Fibroblast of skin of back (primary cell): Measurements from ENCODE around the gene GATB.
"Not testable (repeated sequence)": the region's sequence is repeated elsewhere in the genome, so short reads cannot be mapped to it uniquely, and the experiment has no call there.

Experiments used
- DNase-seq: peaks from one replicate; pipeline ENCODE4 v3.0.0-alpha.2; 2013

Gene GATB

DNA sequence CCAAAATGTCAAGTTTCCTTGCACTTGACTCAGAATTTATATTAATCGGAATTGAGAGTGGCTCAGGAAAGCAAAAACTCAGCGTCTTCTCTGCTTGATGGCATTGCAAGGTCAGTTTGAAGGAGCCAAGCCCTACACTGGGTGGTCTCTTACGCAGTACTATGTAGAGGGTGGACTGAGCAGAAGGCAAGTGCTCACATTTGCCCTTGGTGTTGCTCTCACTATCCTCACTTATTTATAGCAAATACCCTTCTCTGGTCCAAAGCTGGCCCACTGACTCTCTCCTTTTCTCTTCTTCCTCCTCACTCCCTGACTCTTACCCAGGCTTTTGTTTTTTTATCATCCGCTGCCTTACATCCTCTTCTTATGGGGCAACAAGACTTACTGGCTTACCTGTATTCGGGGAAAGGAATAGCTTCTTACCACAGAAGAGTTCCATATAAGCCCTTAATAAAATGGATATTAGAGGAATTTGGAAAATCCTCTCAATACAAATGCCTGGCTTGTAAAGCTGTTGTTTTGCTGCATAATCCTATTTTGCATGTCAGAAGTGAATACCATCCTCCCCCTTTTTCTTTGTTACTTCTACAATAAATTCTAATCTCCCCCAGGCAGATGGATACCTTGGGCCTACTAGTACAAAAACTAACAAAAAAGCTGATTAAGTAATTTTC is 24.8 kb upstream of the GATB start:
- no peak for DNase-seq

DNA sequence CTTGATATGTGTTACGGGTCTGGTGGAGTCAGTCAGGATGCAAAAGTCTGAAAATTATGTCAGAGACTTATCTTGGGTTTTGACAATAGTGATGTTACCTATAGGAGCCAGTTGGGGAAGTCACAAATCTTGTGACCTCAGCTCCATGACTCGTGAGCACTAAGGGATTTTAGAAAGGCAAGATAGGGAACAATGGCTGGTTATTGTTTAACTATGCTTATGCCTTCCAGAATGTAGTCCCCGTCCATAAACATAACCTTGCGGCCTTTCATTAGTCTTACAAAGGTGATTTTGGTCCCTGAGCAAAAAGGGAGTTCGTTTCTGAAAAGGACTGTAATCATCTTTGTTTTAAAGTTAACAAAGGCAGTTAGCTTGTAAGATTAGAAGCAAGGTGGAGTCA is 23.9 kb upstream of the GATB start:
- DNase-seq: no peak

DNA sequence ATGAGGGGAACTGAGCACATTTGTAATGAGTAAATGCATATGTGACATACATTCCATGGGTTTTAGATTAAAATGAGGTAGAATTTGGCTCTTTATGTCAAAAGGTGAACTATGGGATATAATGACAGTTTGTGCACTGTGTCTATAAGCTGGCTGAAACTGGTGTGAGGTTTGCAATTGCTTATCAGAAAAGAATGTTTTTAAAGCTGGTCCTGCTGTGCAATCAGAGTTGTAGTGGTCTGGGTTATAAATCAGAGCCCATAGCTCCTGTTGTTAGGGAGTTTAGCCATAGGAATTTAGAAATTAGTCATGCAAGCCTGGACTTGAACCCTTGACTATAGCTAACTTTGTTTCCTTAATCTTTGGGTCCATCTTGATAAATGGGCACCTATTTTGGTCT is 23.1 kb upstream of the GATB start:
- no peak for DNase-seq

DNA sequence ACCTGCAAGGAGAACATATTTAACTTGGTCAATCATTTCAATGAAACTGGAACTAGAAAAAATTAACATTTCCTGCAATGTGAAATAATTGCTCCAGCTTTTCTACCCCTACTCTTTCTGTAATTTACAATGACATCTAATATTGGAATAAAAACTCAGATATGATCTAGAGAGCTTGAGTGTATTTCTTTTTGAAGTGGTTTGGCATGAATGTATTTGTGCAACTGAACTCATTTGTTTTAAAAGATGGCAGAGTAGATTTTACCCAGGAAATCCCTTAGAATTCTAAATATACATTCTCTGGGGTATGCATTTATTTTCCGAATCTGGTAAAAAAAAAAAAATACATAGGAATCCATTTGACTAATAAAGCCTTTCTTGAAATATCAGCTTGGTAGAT is 21.5 kb upstream of the GATB start:
- no peak for DNase-seq

DNA sequence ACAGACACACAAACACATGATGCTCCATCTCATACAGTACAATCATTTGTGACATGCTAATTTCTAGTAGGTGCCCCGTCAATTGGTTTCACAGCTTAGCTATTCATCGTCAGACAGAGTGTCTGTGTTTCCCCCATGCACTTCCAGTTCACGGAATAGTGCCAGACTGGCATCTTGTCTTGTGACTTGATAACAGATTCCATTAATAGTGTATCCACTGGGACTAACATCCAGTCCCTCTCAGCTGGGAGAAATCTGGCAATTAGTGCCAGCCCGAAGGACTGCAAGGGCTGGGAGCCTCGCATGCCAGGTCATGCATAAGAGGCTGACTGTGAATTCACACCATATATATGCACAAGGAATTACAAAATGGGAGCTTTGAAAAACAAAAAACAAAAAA is 20.2 kb upstream of the GATB start:
- no peak for DNase-seq

DNA sequence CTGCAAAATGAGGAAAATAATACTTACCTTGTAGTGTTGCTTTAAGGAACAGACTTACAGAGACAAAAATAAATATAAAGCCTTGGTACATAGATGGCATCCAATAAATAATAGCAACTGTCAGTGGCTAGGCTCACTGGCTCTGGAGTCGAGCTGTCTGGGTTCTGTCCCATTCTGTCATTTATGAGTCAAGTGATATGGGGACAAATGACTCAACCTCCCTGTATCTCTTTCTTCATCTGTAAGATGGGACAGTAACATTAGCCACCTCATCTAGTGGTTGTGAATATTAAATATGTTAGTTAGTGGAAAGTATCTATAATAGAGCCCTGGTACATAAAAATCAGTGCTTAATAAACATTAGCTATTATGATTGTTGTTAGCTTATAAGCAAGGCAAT is 16.7 kb upstream of the GATB start:
- DNase-seq: no peak

DNA sequence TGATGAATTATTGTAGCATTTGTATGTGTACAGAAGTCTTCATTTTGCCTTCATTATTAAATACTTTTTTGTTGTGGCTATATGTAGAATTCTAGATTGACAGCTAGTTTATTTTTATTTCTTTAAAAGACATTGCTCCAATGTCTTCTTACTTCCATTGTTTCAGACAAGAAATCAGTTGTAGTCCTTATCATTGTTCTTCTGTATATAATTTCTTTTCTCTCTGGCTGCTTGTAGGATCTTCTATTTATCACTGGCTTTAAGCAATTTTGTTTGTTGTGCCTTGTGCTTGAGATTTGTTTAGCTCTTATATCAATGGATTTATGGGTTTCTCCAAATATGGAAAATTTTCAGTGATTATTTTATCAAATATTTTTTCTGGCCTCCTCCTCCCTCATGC is 13.5 kb upstream of the GATB start:
- DNase-seq: no peak

DNA sequence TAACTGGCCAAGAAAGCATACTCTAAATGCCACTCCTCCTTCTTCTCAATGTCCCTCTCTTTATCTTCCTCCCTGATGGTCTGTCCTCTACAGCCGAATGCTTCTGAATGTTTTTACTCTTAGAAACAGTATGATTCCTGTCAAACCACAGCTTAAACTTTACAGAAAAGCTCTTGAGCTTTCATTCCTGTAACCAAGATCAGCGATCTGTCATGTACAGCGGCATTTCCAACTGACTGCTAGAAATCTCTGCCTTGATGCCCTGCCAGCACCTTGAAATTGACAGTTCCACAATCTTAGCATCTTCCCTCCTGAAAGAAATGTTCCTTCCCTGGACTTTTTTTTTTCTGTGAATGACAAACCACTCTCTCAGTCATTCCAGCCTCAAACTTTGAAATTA is 11.5 kb upstream of the GATB start:
- DNase-seq: no peak

DNA sequence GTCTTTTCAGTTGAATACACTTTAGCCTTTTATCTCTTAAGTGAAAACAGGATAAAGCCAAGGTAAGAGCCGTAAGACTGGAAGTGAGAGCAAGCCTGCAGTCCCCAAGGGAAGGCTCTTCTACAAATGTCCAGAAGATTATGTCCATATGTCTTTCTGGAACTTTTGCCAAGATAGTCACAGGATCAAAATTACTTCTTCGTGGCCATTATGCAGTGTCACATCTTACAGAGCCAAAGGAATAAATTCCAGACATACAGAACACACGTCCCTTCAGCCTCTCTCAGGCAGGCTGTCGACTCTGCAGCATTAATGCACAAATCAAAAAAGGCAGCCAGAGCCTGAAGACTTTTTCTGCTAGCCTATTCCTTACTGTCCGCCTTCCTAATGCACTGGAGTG is 10.9 kb upstream of the GATB start:
- no peak for DNase-seq

DNA sequence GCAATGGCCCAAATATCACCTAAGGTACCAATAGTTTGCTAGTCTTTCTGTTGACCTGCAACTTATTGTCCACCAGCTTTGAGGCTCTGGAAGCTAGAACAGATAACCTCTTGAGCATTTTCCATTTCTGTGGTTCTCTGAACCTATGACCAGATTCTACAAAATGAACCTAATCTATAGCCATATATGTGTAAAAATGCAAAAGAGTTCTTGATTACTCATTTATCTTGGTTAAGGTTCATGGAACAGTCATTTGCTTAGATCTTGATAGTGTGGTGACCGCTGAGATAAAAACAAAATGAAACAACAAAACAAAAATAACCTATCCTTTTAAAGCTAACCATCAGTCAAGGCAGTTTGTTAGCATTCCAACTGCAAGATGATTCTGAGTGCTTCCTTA is 9.3 kb upstream of the GATB start:
- no peak for DNase-seq

DNA sequence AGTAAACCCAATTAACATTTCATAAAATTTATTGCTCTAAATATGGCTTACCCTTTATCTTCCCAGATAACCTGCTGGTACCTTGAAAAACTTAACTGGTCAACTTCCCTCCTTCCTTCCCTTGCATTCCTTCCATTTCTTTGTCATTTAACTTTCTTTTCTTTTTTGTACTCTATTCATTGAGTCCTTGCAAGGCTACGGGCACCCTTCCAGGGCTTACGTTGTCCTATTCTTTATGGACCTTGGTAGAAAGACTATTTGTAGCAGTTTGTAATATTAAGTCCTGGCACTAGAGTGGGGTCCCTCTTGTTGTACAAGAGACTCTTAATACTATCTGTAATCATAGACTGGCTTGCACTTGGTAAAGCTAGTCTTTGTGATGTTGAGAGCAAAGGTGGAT is 8.0 kb upstream of the GATB start:
- no peak for DNase-seq

DNA sequence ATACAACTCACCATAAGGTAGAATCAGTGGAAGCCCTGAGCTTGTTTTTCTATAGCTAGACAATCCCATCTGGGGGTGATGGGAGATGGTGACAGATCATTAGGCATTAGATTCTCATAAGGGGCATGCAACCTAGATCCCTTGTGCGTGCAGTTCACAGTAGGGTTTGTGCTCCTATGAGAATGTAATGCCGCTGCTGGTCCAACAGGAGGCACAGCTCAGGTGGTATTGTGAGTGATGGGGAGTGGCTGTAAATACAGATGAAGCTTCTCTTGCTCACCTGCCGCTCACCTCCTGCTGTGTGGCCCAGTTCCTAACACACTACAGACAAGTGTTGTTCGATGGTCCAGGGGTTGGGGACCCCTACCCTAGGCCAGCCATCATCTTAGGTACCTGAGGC is 5.9 kb upstream of the GATB start:
- DNase-seq: no peak

DNA sequence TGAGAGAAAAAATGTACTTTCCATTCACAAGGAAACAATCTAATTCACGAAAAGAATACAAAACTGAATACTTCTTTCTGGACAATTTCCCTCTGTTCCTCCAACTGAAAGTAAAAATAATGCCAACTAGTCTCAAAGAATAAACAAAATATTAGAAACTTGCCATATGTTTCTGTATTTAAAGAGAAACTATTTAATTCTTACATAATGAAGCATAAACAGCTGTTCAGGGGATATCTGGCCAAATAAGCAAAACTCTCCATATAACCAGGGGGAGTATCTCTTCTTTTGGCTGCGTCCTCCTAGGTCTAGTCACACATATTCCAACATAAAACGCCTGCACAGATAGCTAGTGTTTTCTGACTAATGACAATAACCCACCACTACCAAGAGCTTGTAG is 805 bp downstream of the GATB start:
- DNase-seq: no peak

DNA sequence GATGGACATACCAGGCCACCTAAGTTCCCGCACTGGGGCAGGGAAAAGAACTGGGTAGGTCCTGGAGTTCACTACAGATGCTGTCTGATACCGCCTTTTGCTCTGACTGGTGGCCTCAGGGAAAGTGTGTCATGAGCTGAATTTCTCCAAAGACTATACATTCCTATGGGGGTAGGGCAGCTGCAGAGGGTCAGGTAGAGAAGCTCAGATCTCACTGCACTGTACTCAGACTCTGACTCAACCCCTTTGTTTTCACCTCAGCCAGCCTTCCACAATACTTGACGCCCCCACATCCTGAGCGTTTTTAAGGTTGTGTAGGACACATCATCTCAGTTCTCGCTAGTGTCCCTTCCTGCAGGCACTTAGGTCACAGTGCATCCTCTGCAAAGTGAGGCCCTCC is 7.8 kb downstream of the GATB start:
- DNase-seq: no peak

DNA sequence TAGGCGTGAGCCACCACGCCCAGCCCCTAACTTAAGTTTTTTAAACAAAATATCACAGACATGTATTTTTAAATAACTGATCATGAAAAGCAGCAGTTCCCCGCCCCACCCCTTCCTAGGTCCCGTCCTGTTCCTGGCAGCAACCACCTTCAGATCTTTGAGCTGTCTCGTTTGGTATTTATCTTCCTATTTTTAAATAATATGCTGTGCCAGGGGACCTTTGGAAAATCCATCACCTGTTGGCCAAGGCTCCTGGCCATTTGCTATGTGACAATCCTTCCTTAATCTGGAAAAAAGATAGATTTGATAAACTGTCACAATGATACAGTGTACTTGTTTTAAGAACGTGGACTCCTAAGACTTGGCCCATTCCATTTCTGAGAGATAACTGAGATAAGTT is 10.7 kb downstream of the GATB start:
- no peak for DNase-seq

DNA sequence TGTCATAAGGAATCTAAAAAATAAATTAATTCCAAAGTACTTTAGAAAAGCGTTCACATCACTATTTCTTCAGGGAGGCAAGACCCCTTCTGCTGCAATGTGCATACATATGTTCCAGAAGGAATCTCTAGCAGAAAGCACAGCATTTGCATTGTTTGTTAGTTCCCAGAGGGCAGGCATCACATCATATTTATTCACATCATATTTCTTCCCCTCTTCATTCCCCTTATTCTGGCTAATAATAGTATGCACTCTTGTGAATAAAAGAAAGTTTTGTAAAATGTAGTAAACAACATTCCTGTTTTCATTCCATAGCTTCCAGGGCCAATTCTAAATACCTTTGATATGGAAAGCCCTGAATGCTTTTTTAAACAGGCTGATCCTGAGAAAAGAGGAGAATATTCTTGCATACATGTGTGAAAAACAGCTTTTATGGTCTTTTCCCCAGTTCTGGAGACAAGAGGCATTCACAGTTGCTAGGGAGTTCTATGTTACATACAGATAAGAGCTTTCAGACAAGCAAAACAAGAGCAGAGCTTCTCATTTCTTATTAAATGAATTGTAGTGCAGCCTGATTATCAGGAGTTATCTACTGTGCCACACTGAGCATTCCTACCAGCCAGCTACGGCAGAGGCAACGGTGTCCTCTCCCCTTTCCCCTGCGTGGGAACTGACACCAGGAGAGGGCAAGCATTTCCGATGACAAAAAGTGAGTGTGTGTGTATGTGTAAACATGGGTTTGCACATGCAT is 15.2 kb downstream of the GATB start:
- DNase-seq: no peak

DNA sequence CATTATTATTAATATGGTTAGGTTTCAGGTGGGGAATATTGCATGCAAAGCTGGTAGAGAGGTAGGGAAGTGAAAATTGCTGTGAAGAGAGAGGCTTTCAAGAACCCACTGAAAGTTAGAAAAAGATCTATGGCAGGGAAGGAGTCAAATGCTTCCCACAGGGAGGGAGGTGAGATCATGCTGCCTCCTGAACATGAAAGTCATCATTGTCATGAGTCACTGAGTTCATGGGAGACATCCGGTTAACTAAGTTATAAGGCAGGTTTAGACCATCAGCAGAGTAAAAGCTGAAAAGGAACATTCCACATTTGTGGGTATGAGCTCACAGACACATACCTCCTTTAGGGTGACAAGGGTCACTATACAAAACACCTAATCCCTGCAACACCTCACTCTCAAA is 16.2 kb downstream of the GATB start:
- DNase-seq: peak; percentile 87

DNA sequence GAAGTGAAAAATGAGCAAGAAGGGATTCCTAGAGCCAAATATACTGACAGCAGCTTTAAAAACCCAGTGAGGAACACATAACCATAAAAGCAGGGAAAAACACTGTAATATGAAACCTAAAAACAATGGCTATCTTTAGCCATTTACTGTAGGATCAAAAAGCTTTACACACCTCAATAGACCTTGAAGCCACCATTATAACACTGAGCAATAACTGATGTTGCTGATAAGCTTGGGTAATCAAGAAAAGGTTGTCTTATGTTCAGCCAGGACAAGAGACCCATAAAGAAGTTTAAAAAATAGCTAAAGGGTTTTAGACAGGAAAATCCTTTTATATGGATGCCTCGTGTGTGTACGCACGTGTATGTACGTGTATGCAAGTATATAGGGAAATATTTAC is 16.9 kb downstream of the GATB start:
- DNase-seq: no peak

DNA sequence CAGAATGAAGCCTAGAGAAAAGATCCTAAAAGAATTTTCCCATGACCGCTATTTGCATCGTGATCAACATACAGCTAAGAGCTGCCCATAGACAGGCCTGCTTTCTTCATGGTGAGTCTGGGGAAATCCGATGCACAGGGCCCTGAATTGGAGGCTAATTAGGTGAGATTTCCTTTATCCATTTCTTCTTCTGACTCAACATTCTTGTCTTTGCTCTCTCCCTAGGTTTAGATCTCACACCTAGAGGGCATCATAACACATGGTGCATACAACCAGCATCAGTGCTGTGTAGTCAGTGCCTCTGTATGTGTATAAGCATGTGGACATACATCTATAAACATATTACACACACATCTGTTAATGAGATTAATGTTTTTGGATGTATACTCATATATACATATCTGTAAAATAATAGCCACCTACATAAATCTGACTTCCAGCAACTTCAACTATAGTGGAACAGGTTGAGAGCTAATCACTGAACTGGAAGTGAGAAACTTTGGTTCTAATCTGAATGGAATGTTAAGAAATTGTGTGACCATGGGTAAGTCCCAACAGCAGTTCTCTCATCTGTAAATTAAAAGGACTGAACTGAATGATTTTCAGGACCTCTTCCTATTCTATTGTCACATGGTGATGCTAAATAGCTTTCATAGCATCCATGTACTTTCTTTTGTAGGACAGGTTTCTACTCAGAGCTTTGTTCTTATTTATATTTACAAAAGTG is 17.5 kb downstream of the GATB start:
- no peak for DNase-seq

DNA sequence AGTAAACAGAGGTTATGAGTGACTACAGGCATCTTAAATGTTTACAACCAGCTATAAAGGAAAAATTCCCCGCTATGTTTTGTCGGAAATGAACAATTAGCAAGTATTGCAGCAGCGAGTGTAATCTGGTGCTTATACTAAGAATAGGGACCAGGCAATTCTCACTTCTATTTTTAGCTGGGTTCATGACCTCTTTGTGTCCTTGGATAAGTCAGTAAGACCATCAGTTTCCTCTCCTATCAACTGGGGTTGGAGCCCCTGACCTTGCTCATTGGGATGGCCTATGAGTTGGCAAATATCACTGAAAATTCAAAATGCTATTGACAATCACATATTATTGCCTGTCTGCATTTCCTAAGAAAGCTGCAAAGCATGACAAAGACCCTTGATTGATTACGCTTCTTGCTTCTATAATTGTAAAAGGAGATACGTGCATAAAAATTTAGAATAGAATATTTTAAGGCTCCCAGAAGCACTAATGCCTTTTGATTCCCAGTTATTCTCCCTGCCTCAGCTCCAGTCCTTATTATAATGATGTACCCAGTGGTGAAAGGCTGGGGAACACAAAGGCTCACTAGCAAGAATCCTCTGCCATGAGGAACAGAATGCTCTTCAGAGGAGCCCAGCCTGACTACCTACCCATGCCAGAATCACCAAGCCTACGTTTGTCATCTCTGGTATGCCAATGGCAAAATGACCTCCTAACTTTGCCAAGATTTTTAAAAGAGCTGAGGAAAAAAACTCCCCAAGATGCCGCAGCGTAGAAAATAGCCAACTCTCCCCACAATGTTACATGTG is 21.9 kb downstream of the GATB start:
- DNase-seq: no peak

DNA sequence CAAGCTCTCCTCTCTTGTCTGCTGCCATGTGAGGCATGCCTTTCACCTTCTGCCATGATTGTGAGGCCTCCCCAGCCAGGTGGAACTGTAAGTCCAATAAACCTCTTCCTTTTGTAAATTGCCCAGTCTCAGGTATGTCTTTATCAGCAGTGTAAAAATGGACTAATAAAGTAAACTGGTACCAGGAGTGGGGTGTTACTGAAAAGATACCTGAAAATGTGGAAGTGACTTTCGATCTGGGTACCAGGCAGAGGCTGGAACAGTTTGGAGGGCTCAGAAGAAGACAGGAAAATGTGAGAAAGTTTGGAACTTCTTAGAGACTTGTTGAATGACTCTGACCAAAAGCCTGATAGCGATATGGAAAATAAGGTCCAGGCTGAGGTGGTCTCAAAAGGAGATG is 24.0 kb downstream of the GATB start:
- not testable (repeated sequence) for DNase-seq

DNA sequence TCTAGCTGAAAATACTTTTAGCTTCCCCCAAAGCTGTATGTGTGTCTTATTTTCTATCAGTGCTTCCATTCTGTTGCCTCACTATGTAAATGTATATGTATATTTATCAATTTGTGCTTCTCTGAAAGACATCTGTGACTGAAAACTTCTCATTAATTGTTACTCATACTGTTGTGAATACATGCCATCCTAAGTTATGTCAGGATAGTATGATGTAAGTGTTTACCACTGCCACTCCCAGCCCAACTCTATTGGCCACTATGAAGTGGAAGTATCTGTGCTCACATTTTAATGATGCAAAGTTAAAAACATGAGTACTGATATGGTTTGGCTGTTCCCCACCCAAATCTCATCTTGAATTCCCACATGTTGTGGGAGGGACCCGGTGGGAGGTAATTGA is 24.4 kb downstream of the GATB start:
- DNase-seq: no peak

DNA sequence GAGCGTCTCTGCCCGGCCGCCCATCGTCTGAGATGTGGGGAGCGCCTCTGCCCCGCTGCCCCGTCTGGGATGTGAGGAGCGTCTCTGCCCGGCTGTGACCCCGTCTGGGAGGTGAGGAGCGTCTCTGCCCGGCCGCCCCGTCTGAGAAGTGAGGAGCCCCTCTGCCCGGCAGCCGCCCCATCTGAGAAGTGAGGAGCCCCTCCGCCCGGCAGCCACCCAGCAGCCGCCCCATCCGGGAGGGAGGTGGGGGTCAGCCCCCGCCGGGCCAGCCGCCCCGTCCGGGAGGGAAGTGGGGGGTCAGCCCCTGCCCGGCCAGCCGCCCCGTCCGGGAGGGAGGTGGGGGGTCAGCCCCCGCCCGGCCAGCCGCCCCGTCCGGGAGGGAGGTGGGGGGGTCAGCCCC is 29.1 kb downstream of the GATB start:
- not testable (repeated sequence) for DNase-seq
